ENCODE results near the gene USP54.

DNA sequence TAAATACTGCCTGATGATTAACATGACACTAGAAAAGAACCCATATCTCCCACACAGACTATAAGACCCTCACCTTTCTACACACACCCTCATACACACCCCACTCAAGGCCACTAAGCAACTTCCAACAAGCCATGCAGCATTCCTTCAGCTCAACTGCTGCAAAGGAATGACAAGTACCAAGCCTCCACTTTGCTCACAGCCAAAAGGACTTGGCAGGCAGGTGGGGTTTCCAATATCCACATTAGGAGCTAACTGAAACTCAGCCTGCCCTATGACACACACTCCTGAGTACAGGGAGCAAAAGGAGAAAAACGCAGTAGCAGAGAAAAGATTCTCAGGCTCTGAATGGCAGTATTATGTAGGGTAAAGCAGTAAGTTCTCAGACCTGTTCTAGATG is 13.4 kb downstream of the USP54 start:
- TF ChIP-seq, protein P1, sequence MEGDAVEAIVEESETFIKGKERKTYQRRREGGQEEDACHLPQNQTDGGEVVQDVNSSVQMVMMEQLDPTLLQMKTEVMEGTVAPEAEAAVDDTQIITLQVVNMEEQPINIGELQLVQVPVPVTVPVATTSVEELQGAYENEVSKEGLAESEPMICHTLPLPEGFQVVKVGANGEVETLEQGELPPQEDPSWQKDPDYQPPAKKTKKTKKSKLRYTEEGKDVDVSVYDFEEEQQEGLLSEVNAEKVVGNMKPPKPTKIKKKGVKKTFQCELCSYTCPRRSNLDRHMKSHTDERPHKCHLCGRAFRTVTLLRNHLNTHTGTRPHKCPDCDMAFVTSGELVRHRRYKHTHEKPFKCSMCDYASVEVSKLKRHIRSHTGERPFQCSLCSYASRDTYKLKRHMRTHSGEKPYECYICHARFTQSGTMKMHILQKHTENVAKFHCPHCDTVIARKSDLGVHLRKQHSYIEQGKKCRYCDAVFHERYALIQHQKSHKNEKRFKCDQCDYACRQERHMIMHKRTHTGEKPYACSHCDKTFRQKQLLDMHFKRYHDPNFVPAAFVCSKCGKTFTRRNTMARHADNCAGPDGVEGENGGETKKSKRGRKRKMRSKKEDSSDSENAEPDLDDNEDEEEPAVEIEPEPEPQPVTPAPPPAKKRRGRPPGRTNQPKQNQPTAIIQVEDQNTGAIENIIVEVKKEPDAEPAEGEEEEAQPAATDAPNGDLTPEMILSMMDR (IDR thresholded peaks at IDR 0.05; ENCODE audit: extremely low read depth in 1 of 2, insufficient read depth in 1 of 2, low read depth in 1 of 2, low read length in 2 of 2) = no peak
- no peak for TF ChIP-seq POLR2AphosphoS5 (IDR thresholded peaks at IDR 0.05; ENCODE audit: insufficient read depth, low read depth, low read length)
- TF ChIP-seq POLR2A (IDR thresholded peaks at IDR 0.05; ENCODE audit: low read depth, low read length) = no peak
- no peak for TF ChIP-seq EZH2 (IDR thresholded peaks at IDR 0.05; ENCODE audit: borderline replicate concordance, low read depth, low read length, severe bottlenecking)
- no peak for TF ChIP-seq JUN (IDR thresholded peaks at IDR 0.05; ENCODE audit: borderline replicate concordance, insufficient read depth, insufficient read length, low read depth)

Measured in endothelial cell of umbilical vein (primary cell).